SU-DHL-6 (cell line): Measurements from ENCODE around the gene LRRFIP1.

Experiments
- EZH2phosphoT487 ChIP-seq: fragments of 200-600 bp; sonication (generic), shearing (Covaris generic); conservative IDR thresholded peaks from 2 replicates; pipeline ENCODE4 v1.6.1; 2018; ENCODE audit warnings: mild to moderate bottlenecking, antibody characterized with exemption, low read length, moderate library complexity, mixed read lengths
- TF ChIP-seq, protein P1 (sequence below): fragments of 200-600 bp; sonication (generic); IDR thresholded peaks from one replicate; pipeline ENCODE4 v1.5.1; 2017; ENCODE audit warnings: antibody characterized with exemption, mild to moderate bottlenecking, low read length, moderate library complexity; ENCODE audit not compliant: insufficient read depth, poor library complexity, severe bottlenecking

DNA sequence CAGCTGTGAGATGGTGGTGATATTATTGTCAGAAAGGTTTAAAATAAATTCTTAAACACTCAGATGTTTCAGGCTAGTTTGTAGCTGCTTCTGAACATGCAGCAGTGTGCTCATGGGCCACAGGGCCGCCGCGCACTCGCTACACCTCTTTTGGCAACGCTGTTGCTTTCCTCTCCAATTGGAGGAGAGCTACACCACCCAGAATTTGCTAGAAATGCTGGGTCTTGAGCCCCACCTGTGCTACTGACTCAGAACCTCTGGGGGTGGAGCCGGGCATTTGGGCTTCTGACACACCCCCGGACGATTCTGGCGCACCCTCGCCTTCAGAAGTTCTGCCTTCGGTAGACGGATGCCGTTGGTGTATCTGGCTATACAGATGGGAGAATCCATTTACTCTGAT, 15.7 kb downstream of the LRRFIP1 start:
- TF ChIP-seq, protein P1, sequence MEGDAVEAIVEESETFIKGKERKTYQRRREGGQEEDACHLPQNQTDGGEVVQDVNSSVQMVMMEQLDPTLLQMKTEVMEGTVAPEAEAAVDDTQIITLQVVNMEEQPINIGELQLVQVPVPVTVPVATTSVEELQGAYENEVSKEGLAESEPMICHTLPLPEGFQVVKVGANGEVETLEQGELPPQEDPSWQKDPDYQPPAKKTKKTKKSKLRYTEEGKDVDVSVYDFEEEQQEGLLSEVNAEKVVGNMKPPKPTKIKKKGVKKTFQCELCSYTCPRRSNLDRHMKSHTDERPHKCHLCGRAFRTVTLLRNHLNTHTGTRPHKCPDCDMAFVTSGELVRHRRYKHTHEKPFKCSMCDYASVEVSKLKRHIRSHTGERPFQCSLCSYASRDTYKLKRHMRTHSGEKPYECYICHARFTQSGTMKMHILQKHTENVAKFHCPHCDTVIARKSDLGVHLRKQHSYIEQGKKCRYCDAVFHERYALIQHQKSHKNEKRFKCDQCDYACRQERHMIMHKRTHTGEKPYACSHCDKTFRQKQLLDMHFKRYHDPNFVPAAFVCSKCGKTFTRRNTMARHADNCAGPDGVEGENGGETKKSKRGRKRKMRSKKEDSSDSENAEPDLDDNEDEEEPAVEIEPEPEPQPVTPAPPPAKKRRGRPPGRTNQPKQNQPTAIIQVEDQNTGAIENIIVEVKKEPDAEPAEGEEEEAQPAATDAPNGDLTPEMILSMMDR: no peak
- TF ChIP-seq EZH2phosphoT487: no peak
